ENCODE measurements around the gene TJP1.

GRCh38 chr15:29652595-29652994 lies 169.7 kb downstream of the TJP1 start:
- TF ChIP-seq CTCF (optimal IDR thresholded peaks at IDR 0.05 in 1 of 3, IDR thresholded peaks at IDR 0.05 in 1 of 3, conservative IDR thresholded peaks at IDR 0.05 in 1 of 3; ENCODE audit: extremely low read depth in 1 of 3, insufficient read depth in 2 of 3, low read length in 3 of 3) (no peak), EZH2 (IDR thresholded peaks at IDR 0.05; ENCODE audit: low read length) (no peak)
